ENCODE results near the gene DLX6. TPM values are rescaled to one million over a fixed set of nuclear protein-coding genes. Genes with fewer than 3 reads are reported as not detected.

Gene DLX6
- total RNA-seq, 1 donor from 2014 or later: not detected

DNA sequence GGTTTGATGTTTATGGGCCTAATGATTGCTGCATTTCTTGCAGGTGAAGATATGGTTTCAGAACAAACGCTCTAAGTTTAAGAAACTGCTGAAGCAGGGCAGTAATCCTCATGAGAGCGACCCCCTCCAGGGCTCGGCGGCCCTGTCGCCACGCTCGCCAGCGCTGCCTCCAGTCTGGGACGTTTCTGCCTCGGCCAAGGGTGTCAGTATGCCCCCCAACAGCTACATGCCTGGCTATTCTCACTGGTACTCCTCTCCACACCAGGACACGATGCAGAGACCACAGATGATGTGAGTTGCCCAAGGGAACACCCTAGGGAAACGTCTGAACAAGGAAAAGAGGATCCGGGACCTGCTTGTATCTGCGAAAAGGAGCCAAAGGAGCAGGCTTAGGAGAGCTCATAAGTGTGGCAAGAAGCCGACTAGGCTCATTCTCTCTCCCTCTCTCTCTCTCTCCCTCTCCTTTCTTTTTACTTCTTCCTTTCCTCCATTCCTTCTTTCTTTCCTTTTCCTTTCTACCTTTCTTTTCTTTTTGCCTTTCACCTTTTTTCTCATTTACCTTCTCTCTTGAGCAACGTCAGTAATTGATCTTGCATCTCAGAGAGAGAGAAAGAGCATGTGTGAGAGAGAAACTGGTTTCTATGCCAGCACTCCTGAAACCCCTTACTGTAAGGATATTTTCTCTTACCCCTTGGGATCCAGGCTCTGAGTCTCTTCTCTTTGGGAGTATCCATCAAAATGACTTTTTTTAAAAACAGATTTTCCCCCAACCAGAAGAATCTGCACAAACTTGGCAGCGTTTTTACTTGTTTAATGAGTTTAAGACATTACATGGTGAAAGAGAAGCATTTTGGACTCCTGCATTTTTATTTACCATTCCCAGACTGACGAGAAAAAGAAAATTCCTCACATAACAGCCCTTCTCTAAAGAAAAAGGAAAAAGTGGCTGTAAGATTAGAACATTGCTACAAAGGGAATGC is 4.7 kb downstream of the DLX6 start:
- intact Hi-C loops (cut with micrococcal nuclease): no loop called here

DNA sequence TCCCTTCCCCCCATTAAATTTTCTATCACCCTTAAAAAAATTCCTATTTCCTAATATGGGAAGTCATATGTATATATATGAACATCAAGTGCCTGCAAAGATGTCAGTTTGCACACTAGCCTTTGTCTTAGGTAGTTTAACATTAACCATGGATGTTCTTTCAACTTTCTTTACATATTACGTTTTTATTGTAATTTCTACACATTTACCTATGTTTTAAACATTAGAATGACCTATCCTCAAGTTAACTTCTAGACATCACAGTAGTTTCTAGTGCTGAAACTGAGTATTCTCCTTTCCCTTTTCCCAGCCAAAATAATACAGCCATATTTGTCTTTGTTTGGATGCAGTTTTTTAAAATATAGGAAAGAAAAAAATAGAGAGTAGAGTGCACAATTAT is 5.8 kb downstream of the DLX6 start:
- intact Hi-C loops (cut with micrococcal nuclease): no loop called here

DNA sequence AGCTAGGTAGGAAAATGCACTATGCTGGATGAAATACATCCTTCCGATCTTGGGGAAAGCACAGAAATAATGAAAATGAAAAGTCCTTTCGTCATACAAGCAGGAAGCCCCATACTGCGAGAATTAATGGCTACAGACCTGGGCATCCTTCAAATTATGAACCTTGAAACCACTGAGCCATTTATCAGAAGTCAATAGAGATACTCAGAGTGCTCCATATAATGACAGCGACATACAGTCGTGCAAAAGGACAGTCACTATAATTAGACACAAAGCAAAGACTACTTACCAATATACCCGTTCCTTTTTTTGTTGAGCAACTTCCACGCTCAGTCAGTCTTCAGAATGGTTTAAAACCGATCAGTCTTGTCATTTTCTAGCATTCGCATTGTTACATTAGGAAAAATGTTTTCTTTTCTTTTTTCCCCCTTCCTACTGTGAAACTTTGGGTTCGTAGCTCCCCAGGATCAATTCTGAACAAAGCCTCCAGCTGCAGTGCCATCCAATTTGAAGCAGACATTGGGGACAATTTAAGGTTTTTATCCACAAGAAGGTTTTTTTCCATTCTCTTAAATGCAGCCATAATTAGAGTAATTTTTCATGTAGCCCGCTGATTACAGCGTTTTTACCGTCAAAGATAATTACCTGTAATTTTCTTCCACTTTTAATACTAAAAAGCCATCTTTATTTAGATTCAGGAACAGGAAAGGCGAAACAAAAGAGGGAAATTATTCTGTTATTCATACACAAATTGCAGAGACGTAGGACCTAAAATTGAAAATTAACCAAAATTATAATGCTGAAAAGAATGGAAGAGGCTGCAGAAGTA is 6.4 kb downstream of the DLX6 start:
- intact Hi-C loops (cut with micrococcal nuclease): loop anchor here (1.0 kb wide), 1 partner anchor 16 kb away; no protein-coding TSS in a partner anchor

DNA sequence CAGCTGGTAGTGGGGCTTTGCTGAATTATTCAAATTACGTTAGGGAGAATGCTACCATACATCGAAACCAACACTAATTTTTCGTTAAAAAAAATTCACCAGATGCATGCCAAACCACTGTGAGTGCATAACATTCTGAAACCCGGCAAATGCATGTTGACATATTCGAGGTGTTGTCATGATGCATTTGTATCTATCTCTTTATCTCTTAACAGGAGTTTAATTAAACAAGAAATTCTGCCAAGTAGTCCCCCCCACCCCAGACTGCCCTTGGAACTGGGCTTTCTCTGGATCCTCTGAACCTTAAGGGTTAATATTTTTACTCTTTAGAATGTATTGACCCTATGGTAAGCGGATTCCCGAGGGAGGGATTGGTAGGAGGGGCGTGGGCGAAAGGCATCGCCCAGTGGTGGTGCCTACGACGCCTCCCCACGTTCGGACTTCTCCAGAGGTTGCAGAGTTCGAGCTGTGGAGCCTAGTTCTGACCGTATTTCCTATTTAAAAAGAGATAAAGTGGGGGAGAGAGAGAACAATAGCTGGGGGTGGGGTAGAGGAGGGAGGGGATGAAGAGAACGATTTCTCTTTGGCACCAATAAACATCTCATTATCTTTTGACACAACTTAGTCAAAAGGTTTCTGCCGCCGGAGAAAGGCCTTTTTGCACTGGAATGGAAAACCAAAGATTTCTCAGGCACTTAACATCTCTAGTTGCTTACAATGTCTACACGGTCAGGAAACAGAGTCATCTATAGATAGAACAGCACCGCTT is 7.2 kb downstream of the DLX6 start:
- intact Hi-C loops (cut with micrococcal nuclease): loop anchor here (1.0 kb wide), 1 partner anchor 15 kb away; no protein-coding TSS in a partner anchor

DNA sequence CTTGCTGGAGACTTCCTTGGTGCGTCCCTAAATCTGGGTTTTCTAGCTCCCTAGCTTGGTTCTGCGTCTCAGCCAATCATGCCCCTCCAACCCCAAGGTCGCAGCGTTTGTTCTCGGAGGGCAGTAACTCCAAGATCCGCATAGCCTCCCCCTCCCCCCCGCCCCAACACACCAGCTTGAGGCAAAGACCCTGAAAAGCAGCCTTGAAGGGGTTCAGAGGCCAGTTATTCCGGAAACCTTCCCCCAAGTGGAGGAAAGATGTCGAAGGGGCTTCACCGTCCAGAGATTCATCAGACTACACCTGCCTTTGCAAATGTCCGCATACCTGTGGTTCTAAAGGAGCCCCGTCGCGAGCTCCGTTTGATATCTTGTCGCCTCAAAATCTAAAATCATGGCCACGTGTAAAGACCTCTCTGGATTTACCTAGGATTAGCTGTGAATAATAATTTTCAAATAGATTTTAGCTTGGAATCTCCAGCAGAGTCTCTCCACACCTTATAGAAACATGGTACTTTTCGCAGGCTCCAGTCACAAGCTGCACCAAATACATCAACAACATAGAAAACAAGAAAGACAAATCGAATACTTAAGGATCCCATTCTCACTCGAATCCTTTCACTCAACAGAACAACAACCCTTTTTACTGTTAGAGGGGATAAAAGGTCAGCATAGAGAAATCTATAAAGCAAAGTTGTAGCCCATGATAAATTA is 7.9 kb downstream of the DLX6 start:
- intact Hi-C loops (cut with micrococcal nuclease): no loop called here

DNA sequence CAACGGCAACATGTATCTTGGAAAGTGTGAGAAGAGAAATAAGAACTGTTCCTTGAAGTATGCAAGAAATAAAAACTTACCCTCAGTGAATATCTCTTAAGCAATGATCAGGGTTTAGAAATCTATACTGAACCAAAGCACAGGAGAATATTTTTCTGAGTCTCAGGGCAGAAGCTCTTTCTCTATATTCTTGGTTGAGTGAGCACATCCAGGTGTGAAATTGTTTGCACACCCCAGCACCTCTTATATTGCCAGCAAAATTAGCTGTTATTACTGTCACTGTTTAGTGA is 8.4 kb downstream of the DLX6 start:
- intact Hi-C loops (cut with micrococcal nuclease): no loop called here

DNA sequence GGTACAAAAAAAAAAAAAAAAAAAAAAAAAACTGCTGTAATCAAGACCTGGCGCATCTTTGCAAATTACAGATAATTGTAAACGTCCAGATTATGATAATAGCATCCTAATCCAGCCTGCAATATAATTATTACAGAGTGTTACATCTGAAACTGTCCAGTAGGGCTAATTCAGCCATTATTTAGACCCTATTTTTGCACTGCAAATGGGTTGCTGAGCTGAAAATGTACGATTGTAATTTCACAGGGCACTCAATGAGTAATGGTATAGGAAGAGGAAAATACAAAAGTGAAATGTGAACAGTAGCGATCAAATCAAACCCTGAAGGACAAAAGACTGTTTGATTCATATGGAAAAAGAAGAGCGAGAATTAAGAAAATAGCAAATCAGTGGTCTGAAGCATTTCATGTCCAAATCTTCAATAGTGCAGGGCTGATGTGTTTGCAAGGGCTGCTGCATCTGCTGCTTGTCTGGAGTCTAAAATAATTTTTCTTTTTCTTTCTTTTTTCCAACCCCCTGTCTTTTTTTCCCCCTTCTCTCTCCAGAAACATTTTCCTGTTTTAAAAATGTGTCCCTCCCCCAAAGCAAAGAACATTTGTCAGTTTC is 8.9 kb downstream of the DLX6 start:
- intact Hi-C loops (cut with micrococcal nuclease): no loop called here

DNA sequence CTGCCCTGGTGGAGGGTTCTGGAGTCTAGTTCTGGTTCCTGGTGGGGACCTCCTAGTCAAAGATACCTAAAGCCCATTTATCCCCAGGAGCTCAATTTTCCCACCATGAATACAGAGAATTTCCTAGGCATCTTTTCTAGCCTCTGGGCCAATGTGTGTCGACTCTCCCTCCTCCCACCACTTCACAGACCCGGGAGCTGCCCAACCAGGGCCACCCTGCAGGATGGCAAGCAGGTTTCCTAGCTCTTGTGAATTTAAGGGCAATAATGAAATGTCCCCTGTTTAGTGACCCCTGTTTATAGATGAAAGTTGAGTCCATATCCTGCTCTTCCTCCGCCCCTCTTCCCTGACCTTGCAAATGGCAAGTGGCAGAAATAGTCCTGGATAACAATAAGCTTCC is 9.9 kb downstream of the DLX6 start:
- intact Hi-C loops (cut with micrococcal nuclease): no loop called here

DNA sequence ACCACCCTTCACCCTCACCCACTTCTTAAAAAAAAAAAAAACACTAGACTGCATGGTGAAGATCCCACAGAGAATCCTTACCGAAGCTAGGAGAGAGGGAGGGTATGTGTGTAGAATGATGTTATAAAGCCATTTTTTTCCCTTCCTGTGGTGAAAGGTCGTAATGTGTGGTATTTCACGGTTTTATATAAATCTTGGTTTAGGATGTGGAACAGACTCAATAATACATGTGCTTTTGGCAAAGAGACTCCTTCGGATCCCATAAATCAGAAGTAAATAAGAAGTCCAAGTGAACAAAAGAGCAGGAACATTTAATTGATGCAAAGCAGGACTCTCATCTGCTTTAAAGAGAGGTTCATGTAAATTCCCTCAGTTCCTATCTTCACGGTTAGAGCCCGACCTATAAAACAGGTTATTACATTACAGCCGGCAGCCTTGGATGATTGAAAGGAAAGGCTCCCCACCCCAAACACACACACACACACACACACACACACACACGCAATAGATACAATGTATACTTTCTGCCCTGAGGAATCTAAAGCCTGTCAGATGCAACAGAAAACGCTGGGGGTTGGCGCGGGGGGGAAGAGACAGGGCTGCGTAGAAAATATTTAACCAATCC is 10.5 kb downstream of the DLX6 start:
- intact Hi-C loops (cut with micrococcal nuclease): loop anchor here (1.0 kb wide), 1 partner anchor 8 kb away; no protein-coding TSS in a partner anchor

DNA sequence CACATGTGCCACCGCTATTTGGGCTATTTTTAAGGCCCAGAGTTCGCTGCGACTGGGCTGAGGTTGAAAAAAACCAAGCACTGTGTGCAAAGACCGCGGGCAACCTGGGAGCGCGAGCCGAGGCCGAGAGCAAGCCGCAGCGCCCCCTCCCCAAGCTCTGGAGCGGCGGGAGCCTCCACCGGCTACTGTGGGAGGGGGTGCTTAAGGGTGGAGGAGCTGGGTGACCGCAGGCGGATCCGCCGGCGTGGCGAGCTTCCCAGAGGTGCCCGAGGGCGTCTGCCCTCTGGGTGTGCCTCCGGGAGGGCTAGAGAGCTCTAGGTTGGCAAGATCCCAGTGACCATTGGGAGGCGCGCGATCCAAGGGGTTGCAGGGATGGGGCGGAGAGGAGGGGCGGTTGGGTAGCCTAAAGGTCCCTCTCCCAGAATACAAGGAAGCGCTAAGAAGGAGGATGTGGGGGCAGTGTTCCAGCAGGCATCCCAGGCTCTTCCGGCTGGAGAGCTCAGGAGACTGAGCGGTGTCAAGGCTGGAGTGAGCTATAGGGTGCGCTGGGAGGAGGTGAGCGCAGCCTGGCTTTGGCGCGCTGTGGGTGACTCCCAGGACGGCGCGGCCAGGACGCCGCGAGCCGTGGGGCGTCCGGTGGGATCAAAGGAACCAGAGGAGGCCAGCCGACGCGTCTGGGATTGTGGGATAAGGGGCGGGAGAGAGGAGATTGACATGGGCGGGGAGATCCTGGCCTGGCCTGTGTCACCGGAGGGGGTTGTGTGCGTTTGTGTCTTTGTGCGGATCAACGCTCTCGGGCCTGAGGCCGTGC is 11.2 kb downstream of the DLX6 start:
- intact Hi-C loops (cut with micrococcal nuclease): loop anchor here (1.0 kb wide), 1 partner anchor 8 kb away; no protein-coding TSS in a partner anchor

DNA sequence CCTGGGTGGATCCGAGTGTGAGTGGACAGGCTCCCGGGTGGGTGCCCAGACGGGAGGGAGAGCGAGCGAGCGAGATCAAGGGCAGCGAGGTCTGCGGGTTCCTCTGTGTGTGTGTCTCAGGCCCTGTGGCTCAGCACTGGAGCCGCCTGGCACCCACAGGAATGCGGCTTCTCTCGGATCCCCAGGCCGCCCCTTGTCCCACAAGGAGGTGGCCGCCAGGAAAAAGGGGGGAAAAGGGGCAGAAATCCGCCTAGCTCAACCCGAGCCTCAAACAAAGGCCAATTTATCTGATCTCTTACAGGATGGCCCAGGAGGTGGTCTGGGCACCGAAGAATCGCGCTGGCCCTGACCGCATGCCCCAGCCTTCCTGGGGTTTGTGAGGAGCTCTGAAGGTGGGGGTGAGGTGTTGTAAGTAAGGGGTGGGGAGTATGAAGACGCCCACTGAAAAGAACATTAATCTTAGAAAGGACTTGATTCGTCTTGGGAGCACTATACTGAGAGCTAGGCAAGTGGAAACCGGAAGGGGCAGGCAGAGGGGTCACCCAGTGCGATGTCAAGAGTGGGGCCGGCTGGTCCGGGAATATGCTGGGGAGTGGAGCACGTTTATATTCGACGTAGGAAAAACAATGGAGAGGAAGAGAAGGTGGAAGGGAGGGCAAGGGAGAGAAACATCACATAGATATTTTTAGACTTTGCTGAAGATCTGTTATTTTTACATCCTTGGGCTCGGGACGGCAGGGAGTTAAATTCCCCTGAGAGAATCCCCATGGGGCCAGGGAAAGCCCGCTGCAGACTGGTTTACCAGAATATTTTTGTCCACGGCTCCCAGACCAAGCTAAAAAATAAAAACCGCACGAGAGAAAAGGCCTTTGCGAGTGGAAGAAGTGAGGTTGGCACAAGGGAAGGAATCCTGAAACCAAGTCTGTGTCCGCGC is 12.1 kb downstream of the DLX6 start:
- intact Hi-C loops (cut with micrococcal nuclease): no loop called here

DNA sequence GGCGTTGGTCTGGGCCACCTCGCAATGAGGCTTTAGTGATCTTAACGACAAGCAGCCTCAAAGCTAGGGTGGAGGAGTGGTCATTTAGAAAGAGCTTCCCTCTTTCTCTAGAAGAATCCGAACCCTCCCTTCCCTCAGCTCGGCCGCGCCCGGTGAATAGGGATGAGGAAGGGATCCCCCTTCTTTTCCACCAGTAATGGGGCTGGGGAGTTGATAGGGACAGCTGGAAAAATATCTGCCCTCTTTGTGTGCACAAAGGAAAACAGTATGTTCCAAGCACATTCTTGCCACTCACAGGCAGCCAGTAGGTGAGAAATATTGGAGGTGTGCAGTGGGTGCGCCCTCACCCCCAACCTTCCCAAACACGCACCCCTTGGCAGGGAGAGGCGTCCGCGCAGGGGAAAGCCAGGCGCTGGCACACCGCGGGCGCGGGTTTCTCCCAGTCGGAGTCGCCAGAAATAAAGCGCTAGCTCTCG is 12.8 kb downstream of the DLX6 start:
- intact Hi-C loops (cut with micrococcal nuclease): no loop called here

DNA sequence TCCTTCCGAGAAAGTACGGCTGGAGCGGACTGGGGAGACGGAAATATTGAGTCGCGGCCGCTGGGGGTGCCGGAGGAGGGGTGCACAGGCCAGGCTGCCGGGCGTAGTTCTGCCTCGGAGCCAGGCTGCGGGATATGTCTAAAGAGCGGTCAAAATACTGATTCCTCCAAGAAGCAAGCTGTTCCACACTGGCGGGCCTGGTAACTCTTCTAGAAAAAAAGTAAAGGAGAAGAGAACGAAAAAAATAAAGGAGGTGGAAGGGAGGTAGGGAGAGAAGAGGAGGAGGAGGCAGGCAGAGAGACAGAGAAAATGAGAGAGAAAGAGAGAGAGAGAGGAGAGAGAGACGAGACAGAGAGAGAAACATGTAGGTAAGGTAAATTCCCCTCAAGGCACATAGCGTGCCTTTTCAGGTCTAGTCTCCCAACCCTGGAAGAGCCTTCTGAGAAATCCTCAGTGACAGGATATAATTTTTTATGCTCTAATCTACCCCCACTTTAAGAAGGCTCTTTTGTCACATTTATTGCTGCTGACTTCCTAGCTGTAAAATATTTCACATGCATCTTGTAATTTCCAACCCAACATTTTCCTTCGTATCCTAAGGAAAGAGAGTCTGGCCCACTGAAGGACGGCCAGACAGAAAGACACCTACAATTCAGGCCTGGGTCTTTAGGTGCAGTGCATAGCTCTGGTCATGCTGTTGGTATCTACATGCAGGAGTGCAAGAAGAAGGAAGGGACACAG is 13.6 kb downstream of the DLX6 start:
- intact Hi-C loops (cut with micrococcal nuclease): no loop called here

DNA sequence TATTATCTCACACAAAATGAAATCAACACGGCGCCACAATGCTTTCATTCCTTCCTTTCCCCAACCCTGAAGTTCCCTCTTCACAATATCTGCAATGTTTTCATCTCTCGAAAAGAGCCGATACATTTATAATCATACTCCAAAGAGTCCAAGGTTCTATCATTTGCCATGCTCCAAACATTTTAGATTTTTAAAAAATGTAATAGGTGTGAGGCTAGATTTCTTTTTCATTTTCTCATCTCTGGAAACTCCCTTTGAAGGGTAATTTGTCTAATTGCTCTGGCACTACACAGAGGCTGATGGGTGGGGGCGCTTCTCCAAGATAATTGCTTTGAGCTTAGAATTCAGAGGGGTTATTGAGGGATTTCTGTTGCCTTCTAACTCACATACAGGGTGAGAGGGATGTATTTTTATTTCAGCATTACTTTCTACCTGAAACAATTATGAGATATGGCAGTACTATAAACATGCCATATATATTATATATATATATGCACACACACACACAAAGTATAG is 14.4 kb downstream of the DLX6 start:
- intact Hi-C loops (cut with micrococcal nuclease): loop anchor here (10.0 kb wide), 2 partner anchors 715 to 835 kb away; partner anchors contain the start of gene TAC1

DNA sequence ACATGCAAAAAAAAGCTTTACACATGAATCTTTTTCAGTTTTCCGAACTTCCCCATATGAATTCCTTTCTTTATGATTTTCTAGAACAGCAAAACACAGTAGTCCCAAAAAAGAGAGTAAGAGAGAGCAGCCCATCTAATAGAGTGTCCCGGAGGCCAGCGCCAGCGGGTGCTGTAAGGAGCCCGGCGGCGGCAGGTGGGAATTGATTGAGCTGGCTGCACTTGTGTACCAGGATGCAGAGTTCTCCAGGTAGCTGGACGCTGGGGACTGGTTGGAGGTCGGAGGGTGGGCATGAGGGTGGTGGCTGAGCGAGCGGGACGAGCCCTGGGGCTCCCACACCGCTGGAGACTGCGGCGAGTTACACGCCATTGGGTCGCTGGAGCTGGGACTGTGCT is 15.2 kb downstream of the DLX6 start:
- intact Hi-C loops (cut with micrococcal nuclease): loop anchor here (10.0 kb wide), 2 partner anchors 714 to 836 kb away; partner anchors contain the start of gene TAC1

DNA sequence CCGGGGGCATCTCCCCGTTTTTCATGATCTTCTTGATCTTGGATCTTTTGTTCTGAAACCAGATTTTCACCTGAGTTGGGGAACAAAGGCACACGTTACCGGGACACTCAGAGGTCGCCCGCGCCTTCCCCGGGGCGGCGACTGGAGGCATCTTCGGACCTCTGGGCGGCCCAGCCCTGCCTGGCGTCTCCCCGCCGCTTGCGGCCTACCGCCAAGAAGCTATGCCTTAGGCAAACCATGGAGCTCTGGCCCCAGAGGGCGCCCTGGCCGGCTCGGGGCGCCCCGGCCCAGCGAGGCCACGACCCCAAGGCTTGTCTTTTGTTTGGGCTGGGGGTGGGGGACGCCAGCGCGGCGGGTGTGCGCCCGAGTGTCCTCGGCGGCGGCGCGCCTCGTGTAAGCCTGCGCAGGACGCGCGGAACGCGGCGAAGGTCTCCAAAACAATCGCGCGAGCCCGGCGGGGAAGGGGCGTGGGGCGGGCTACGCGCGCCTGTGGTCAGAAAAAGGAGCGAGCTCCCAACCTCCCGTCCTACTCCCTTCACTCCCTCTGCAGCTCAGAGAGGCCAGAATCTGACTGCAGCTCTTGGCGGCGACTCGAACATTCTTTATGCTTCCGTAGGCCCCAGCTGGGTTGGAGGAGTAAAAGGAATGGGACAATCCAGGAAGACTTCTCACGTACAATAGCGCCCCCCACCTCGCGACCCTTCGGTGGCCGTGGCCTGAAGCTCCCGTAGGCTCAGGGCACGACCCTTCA is 15.8 kb downstream of the DLX6 start:
- intact Hi-C loops (cut with micrococcal nuclease): loop anchor here (10.0 kb wide), 2 partner anchors 714 to 836 kb away; partner anchors contain the start of gene TAC1

Measured in T-helper 1 cell treated with Interleukin-12 subunit alpha and Interleukin-12 subunit beta and Interleukin-4 antibody, amounts not matched to agents 30 ng/mL and 1 ng/mL, for 36 hours (primary cell).